Keratinocyte (primary cell): Measurements from ENCODE around the gene PALS1. TPM values are rescaled to one million over a fixed set of nuclear protein-coding genes. Genes with fewer than 3 reads are reported as not detected.

ENCODE experiments used
- DNase-seq: peaks from one replicate; pipeline ENCODE4 v3.0.0-alpha.2; 2011; ENCODE audit warnings: low read depth, missing footprints, low spot score
- FAIRE-seq: peaks from 2 replicates; lab custom pipeline; 2011; peaks lifted over from hg19 to GRCh38; lab: Jason Lieb, UNC
- H2AFZ ChIP-seq: 2 replicates; pipeline ENCODE4 v1.6.0; 2012; ENCODE audit warnings: low read length, control low read depth, inconsistent platforms; ENCODE audit not compliant: control insufficient read depth
- H3K27ac ChIP-seq: 2 replicates; pipeline ENCODE4 v1.5.1; 2011; ENCODE audit warnings: low read length; ENCODE audit not compliant: control insufficient read depth, insufficient read depth
- H3K27me3 ChIP-seq: 3 replicates; pipeline ENCODE4 v1.6.0; 2011; ENCODE audit warnings: low read length; ENCODE audit not compliant: control insufficient read depth, insufficient read depth; ENCODE audit errors: extremely low read depth
- H3K36me3 ChIP-seq, 2 experiments: 2 replicates in 1 of 2; 3 replicates in 1 of 2; pipeline ENCODE4 v1.5.1; 2011; ENCODE audit warnings: low read length in 2 of 2, mild to moderate bottlenecking in 1 of 2; ENCODE audit not compliant: control insufficient read depth in 2 of 2, insufficient read depth in 2 of 2; ENCODE audit errors: extremely low read depth in 1 of 2
- H3K4me1 ChIP-seq: 3 replicates; pipeline ENCODE4 v1.5.1; 2011; ENCODE audit warnings: low read length; ENCODE audit not compliant: control insufficient read depth, insufficient read depth; ENCODE audit errors: extremely low read depth
- H3K4me2 ChIP-seq: 3 replicates; pipeline ENCODE4 v1.6.0; 2011; ENCODE audit warnings: low read depth, low read length; ENCODE audit not compliant: control insufficient read depth, insufficient read depth; ENCODE audit errors: extremely low read depth
- H3K4me3 ChIP-seq, 3 experiments: fragments of 200-600 bp in 1 of 3; sonication (generic) in 1 of 3; 2 replicates in 2 of 3; 3 replicates in 1 of 3; pipeline ENCODE4 v1.5.1; 2011 to 2016; ENCODE audit warnings: low read length in 3 of 3, mild to moderate bottlenecking in 3 of 3, control low read depth in 2 of 3, inconsistent platforms in 1 of 3, low read depth in 1 of 3, mixed read lengths in 1 of 3, mixed run types in 1 of 3, moderate library complexity in 1 of 3; ENCODE audit not compliant: control insufficient read depth in 2 of 3, insufficient read depth in 2 of 3; ENCODE audit errors: extremely low read depth in 1 of 3
- H3K79me2 ChIP-seq: 2 replicates; pipeline ENCODE4 v1.6.0; 2012; ENCODE audit warnings: low read length; ENCODE audit not compliant: control insufficient read depth, insufficient read depth
- H3K9ac ChIP-seq: 3 replicates; pipeline ENCODE4 v1.6.0; 2011; ENCODE audit warnings: low read length; ENCODE audit not compliant: control insufficient read depth, insufficient read depth; ENCODE audit errors: extremely low read depth
- H3K9me1 ChIP-seq: 3 replicates; pipeline ENCODE4 v1.6.0; 2011; ENCODE audit warnings: low read length; ENCODE audit not compliant: control insufficient read depth, insufficient read depth; ENCODE audit errors: extremely low read depth
- H3K9me3 ChIP-seq: 2 replicates; pipeline ENCODE4 v1.5.1; 2012; ENCODE audit warnings: low read depth, low read length; ENCODE audit not compliant: control insufficient read depth
- H4K20me1 ChIP-seq: 3 replicates; pipeline ENCODE4 v1.6.0; 2011; ENCODE audit warnings: low read length; ENCODE audit not compliant: control insufficient read depth, insufficient read depth; ENCODE audit errors: extremely low read depth
- EZH2 ChIP-seq: IDR thresholded peaks from one replicate; pipeline ENCODE4 v1.6.1; 2012; ENCODE audit warnings: inconsistent platforms, mild to moderate bottlenecking, low read length, moderate library complexity
- dilution Hi-C: fragments of 300-500 bp; cut with MboI; formaldehyde crosslinking; loops from one replicate; pipeline ENCODE4 v1.7.0; 2020; ENCODE audit warnings: low sequenced_read_pairs; ENCODE audit not compliant: extremely low pct_ligation_motif_present
- polyA plus RNA-seq, 5 experiments: library from polyadenylated mRNA; depleted of rRNA in 3 of 5; stranded (reverse) in 3 of 5; stranded (forward) in 1 of 5; unstranded in 1 of 5; fragments of >200 nt; gene quantifications; 1 replicate in 1 of 5; 2 replicates in 3 of 5; 3 replicates in 1 of 5; pipeline versions ENCODE4 v1.2.1 to v1.2.3, GENCODE V29; 2011 to 2012; ENCODE audit warnings: missing spikeins in 2 of 5, low read depth in 1 of 5, low replicate concordance in 1 of 5
- TF ChIP-seq, protein P1 (sequence below), 3 experiments: IDR thresholded peaks in 1 of 3; conservative IDR thresholded peaks in 1 of 3; optimal IDR thresholded peaks in 1 of 3; 2 replicates in 2 of 3; 3 replicates in 1 of 3; pipeline versions ENCODE3 to v1.5.1; 2011; ENCODE audit warnings: low read length in 3 of 3, mild to moderate bottlenecking in 3 of 3, moderate library complexity in 2 of 3, control low read depth in 1 of 3, inconsistent platforms in 1 of 3; ENCODE audit not compliant: insufficient read depth in 2 of 3; ENCODE audit errors: extremely low read depth in 1 of 3

Gene PALS1
- polyA plus RNA-seq, 1 donor (not counting 4 experiments of a cell fraction or from before 2014, with no cell fraction given), result 24.9 TPM

GRCh38 chr14:67237591-67237990, 3.6 kb upstream of the PALS1 start:
- Histone ChIP-seq H3K36me3 (no peaks in the 10 kb centered on the region), H3K4me1 (peaks cover 5% of the 10 kb centered on the region), H2AFZ (no peak overlapping the region), H3K4me3 (no peak overlapping the region), H3K9me3 (no peaks in the 10 kb centered on the region), H3K79me2 (peaks cover 7% of the 10 kb centered on the region), H3K9ac (no peak overlapping the region), H3K27ac (no peak overlapping the region), H3K9me1 (no peaks in the 10 kb centered on the region), H3K4me2 (no peak overlapping the region), H3K27me3 (no peaks in the 10 kb centered on the region), H4K20me1 (no peaks in the 10 kb centered on the region)
- dilution Hi-C loops, result no loop called here
- no peak for DNase-seq
- TF ChIP-seq EZH2, result no peak
- TF ChIP-seq, protein P1, sequence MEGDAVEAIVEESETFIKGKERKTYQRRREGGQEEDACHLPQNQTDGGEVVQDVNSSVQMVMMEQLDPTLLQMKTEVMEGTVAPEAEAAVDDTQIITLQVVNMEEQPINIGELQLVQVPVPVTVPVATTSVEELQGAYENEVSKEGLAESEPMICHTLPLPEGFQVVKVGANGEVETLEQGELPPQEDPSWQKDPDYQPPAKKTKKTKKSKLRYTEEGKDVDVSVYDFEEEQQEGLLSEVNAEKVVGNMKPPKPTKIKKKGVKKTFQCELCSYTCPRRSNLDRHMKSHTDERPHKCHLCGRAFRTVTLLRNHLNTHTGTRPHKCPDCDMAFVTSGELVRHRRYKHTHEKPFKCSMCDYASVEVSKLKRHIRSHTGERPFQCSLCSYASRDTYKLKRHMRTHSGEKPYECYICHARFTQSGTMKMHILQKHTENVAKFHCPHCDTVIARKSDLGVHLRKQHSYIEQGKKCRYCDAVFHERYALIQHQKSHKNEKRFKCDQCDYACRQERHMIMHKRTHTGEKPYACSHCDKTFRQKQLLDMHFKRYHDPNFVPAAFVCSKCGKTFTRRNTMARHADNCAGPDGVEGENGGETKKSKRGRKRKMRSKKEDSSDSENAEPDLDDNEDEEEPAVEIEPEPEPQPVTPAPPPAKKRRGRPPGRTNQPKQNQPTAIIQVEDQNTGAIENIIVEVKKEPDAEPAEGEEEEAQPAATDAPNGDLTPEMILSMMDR (optimal IDR thresholded peaks at IDR 0.05 in 1 of 3, IDR thresholded peaks at IDR 0.05 in 1 of 3, conservative IDR thresholded peaks at IDR 0.05 in 1 of 3; ENCODE audit: extremely low read depth in 1 of 3, insufficient read depth in 2 of 3, low read length in 3 of 3), result no peak
- no peak for FAIRE-seq

GRCh38 chr14:67239582-67239981, 1.7 kb upstream of the PALS1 start:
- FAIRE-seq, result no peak

More at GRCh38 chr14:67239582-67239981, 1.7 kb upstream of the PALS1 start:
- Histone ChIP-seq H3K4me1 (peaks cover 5% of the 10 kb centered on the region), H4K20me1 (no peaks in the 10 kb centered on the region), H3K27ac (no peak overlapping the region), H3K79me2 (peaks cover 26% of the 10 kb centered on the region), H3K4me3 (no peak overlapping the region), H3K9ac (no peak overlapping the region), H3K36me3 (no peaks in the 10 kb centered on the region), H3K9me3 (no peaks in the 10 kb centered on the region), H3K27me3 (no peaks in the 10 kb centered on the region), H2AFZ (no peak overlapping the region), H3K9me1 (no peaks in the 10 kb centered on the region), H3K4me2 (no peak overlapping the region)
- DNase-seq, result no peak
- dilution Hi-C loops, result no loop called here
- TF ChIP-seq EZH2, result no peak
- TF ChIP-seq, protein P1 (optimal IDR thresholded peaks at IDR 0.05 in 1 of 3, IDR thresholded peaks at IDR 0.05 in 1 of 3, conservative IDR thresholded peaks at IDR 0.05 in 1 of 3; ENCODE audit: extremely low read depth in 1 of 3, insufficient read depth in 2 of 3, low read length in 3 of 3), result no peak
